ENCODE data around the gene SUSD6.
"Not testable (repeated sequence)": the region's sequence is repeated elsewhere in the genome, so short reads cannot be mapped to it uniquely, and the experiment has no call there.

The SUSD6 gene

DNA sequence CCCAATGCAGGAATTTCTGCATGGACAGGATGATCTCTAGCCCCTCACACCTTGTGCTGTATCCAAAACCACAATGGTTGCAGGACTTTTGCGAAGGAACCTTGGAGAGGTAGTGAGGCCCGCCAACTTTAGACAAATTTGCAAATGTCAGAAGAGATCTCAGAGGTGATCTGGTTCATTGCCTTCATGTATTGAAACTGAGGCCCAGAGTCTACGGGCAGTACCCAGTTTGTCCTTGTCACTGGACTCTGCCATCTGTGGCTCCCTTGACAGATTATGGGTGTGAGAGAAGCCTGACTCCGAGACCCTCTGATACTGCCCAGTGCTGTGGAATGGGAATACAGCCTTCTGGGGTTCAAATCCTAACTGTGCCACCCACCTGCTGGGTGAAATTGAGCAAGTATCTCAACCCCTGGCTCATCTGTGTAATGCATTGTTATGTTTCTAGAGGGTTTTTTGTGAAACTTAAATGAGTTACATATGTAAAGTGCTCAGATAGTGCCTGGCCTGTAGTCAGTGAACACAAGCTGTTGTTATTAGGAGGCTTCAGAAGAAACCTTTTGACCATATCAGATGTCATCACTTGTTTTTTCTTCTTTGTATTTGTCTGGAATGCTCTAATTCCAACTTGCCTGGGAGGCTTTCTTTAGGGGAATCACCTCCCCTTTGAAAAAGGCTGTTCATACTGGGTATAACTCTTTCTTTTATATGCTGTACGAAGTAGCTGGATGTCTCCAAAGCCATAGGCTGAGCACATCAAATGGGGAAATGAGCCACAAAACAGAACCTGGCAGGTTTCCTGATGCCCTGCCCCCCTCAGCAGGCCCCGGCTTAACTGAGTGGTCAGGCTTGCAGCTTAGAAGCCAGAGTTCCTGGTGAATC is 84.2 kb downstream of the SUSD6 start:
- peak; percentile 73 for DNase-seq (ENCODE audit: low read depth)

DNA sequence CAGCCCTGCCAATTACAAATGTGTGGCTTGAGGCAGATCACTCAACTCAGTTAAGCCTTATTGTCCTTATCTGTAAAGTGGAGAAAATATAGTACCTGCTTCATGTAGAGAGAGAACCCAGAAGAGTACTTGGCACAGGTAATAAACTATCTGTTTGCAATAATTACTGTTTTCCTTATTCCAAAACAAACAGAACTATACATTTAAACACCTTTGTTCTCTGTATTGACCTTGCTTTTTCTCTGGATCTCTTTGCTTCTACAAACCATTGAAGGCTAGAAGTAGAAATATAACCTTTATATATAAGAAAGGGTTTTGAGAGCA is 84.8 kb downstream of the SUSD6 start:
- DNase-seq (ENCODE audit: low read depth): no peak

DNA sequence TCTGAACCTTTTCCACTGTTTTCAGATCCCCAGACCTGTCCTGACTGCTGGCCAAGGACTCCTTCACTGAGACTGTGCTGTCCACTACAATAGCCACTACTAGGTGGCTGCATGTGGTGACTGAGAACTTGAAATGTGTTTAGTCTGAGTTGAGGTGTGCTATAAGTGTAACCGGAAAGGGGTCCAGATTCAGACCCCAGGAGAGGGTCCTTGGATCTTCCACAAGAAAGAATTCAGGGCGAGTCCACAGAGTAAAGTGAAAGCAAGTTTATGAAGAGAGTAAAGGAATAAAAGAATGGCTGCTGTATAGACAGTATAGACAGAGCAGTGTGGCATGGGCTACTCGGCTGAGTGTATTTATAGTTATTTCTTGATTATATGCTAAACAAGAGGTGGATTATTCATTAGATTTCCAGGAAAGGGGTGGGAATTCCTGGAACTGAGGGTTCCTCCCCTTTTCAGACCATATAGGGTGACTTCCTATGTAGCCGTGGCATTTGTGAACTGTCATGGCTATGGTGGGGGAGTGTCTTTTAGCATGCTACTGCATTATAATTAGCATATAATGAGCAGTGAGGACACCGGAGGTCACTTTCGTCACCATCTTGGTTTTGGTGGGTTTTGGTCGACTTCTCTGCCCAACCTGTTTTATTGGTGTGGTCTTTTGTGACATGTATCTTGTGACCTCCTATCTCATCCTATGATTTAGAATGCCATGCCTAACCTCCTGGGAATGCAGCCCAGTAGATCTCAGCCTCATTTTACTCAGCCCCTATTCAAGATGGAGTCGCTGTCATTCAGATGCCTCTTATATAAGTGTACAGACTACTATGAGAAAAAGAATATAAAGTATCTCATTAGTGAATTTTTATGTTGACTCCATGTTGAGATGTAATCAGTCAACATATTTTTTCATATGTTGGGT is 85.5 kb downstream of the SUSD6 start:
- DNase-seq (ENCODE audit: low read depth): no peak

DNA sequence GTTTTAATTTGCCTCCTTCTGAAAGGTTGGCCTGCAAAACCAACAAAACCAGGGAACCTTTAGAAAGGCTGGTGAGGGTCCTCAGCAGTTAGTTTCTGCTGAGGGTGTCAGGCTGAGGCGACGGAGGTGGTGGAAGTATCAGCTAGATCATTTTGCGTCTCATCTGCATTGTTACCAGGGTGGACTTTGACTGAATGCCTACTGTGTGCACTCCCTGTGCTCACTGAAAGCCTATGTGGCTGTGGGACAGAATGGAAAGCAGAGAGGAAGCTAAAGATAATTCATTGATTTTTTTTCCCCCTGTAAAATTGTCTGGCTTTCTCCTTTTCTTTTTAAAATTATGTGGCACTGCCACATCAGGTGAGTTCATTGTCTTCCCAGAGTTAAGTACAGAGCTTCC is 87.2 kb downstream of the SUSD6 start:
- DNase-seq (ENCODE audit: low read depth): no peak

DNA sequence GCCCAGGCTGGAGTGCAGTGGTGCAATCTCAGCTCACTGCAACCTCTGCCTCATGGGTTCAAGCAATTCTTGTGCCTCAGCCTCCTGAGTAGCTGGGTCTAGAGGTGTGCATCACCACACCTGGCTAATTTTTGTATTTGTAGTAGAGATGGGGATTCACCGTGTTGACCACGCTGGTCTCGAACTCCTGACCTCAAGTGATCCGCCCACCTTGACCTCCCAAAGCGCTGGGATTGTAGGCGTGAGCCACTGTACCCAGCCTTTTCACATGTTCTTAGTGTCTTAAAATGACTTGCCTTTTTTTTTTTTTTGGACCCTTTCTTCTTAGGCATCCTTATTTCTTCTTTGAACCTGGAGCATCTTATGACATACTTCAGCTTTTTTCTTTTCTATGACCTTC is 87.8 kb downstream of the SUSD6 start:
- not testable (repeated sequence) for DNase-seq (ENCODE audit: low read depth)

DNA sequence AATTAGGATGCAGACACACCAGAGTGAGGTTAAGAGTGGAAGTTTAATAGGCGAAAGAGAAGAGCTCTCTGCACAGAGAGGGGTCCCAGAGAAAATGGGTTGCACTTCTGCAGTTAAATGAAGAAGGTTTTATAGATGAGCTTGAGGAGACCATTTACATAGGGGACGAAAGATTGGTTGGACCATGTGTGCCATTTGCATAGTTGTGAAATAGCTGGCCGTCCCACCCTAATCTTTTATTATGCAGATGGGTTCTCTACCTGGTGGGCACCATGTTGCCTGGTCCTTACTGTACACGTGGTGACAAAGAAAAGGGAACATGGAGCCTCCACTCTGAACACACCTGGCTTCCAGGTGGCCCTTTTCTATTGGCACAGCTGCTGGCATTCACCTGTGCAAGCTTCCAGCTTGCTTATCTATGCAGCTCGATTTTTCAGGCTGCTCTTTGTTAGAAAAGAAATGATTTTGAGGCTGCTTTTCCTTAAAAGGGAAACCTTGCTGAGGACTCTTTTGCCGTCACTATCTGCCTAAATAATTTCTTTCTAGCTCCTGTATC is 88.4 kb downstream of the SUSD6 start:
- DNase-seq (ENCODE audit: low read depth): no peak

DNA sequence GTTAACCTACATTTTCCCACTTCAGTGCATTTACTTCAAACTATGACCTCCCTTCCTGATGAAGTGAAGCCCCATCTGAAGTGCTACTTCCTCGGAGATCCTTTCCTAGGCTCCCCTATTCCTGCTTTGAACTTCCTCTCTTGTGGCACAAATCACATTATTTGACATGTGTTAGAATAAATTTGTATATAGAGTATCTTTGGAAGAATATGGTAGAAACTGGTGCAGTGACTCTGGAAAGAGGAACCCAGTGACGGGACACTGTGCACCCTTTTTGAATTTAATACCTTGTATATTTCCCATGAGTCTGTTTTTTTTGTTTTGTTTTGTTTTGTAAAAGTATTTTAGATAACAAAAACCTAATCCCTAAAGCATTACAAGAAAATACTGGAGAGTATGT is 89.2 kb downstream of the SUSD6 start:
- no peak for DNase-seq (ENCODE audit: low read depth)

DNA sequence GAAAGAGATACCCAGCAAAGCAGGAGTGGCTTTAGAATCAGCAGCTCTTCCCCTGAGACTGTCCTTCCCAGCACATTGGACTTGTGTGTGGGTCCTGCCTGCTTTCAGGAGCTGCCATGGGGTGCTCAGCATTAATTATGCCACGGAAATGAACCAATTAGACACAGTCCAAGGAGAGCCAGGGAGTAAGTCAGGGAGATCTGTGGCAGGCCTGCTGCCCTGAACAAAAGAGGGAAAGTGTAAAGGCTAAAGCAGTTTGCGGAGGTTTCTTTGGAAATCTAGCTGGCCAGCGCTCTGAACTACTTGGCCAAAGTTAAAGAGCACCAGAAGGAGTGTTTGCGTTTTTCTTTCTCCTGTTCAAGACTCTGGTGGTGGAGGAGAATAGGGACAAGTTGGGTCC is 89.9 kb downstream of the SUSD6 start:
- DNase-seq (ENCODE audit: low read depth): no peak

DNA sequence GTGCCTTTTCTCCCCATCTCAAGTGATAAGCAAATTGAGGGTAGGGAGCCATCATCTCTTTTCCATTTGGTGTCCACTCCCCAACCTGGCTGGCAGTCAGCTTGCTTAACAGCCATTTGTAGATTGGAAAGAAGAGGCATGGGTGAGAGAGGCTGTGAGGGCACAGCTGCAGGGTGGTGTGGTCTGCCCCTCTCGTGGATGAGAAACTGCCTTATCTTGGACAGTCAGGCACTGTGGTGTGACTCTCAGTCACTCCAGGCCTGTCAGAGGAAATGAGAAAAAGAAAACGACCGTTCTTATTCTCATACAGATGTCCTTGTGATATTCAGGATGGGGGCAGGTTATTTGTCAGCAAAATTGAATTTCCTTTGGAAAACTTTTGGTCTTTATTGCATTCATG is 90.5 kb downstream of the SUSD6 start:
- no peak for DNase-seq (ENCODE audit: low read depth)

DNA sequence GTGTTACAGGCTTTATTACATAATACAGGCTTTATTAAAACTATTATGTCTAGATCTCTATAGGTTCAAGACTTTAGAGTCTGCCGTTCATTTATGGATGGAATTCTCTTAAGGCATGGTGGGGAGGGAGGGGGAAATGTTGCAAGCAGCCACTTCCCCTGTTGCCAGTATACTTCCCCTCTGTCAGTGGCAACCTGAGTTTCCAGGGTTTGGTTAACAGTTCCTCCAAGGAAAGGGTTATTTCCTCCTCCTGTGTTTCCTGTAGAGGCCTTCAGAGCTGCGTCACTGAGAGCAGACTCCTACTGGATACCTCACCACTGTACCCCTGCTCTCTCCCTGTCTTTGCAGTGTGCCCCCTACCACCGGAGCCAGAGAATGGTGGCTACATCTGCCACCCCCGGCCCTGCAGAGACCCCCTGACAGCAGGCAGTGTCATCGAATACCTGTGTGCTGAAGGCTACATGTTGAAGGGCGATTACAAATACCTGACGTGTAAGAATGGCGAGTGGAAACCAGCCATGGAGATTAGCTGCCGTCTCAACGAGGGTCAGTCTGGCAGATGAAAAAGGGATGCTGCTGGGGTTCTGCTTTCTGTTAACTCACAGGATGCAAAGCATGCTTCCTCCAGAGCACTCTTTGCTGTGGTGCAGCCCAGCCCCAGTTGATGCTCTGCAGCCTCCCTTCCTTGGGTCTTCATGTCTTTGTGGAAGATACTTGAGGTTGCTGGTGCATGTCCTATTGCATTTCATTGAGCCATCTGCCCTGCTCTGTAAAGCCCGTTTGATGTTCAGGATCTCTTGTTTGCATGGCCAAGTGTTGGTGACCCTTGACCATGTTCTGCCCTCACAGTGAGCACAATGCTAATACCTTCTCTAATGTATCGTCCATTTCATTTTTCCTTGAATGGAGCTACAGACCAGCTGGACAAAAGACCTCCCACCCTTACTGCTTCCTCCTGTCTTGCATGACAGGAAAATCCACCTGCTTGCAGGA is 91.9 kb downstream of the SUSD6 start:
- no peak for DNase-seq (ENCODE audit: low read depth)

DNA sequence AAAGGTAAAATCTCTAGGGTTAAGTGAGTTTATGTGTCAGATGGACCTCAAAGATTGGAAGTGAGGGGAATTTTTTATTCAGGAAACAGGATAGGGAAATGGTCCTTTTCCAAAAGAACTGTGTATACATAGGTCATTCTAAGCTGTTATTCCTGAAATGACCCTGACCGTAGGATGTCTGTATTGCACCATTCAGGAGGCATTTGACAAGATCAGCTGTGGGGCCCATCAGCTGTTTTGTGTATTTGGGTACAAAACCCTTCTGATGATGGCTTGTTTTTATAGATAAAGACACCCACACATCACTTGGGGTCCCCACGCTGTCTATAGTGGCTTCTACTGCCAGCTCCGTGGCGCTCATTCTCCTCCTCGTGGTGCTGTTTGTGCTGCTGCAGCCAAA is 92.9 kb downstream of the SUSD6 start:
- DNase-seq (ENCODE audit: low read depth): no peak

DNA sequence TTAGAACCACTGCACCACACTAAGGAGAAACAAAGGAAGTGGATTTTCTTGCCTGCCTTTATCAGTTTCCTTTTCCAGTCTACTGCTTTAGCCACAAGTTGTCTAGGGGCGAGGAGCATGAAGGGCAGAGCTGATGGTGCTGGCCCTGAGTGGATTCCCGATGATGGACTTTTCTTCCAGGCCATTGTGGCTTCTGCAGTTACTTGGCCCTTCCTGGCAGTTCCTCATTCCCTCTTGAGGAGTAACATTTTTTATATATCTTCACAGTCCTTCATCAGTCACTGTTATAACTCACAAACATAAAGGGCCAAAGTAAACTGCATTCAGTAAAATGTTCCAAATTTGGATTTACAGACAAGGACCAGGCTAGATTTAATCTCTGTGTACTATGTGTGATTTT is 94.3 kb downstream of the SUSD6 start:
- no peak for DNase-seq (ENCODE audit: low read depth)

DNA sequence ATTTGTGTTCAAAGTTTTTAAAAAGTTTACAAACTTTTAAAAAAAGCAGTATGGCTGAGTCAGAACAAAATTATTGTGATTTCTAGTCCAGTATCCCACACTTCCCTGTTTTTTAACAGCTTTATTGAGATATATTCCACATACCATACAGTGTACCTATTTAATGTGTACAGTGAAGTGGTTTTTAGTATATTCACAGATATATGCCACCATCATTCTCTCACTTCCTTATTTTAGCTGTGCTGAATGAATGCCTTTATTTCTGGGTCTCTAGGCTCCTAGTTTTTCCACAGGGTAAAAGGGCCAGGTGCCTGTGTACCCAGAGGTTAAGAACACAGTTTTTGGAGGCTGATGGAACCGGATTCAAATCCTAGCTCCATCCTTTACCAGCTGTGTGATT is 96.7 kb downstream of the SUSD6 start:
- DNase-seq (ENCODE audit: low read depth): no peak

DNA sequence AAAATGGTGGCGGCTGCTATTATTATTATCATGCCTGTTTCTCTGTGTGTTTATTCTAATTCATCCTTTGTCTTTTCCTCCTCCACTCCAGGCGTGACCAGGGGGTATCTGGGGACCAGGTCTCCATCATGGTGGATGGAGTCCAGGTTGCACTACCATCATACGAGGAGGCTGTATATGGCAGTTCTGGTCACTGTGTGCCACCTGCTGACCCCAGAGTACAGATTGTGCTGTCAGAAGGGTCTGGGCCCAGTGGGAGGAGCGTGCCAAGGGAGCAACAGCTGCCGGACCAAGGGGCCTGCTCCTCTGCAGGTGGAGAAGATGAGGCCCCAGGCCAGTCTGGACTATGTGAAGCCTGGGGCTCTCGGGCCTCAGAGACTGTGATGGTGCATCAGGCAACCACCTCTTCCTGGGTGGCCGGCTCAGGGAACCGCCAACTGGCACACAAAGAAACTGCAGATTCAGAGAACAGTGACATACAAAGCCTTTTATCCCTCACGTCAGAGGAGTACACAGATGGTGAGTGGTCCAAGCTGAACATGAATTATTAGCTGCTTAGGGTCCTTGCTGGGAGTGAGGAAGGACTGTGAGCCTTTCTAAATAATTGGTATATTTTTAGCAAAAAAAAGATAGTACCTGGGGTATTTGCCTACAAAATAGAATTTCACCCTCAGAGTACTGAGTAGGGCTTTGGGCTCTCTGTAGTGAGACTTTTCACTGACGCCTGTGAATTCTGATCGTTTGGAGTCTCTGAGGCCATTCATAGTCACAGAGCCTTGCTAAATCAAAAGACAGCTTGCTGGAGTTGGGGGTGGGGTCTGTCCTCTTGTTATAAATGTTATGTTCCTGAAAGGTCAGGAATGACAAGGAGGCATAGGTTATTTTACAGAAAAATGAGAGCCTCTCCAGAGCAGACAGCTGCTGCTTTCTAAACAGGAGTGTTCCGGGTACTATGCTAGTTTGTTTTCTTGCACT is 97.5 kb downstream of the SUSD6 start:
- DNase-seq (ENCODE audit: low read depth): peak; percentile 31

DNA sequence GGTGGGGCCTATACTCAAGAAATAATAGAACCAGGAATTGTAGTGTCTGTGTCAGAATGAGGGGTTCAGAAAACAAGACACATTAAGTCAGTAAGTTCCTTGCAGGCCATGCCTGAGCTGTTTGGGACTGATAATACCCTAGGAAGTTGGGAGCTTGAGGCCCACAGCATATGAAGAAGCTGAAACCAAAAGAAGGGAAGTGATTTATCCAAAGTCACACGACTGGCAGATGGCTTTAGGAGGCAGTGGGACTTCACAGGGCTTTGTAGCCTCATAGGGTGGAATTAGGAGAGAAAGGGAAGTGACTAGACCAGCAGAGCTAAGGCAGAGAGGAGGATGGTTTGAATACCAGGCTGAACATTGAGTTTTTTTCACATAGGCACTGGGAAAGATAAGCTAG is 99.0 kb downstream of the SUSD6 start:
- DNase-seq (ENCODE audit: low read depth): no peak

DNA sequence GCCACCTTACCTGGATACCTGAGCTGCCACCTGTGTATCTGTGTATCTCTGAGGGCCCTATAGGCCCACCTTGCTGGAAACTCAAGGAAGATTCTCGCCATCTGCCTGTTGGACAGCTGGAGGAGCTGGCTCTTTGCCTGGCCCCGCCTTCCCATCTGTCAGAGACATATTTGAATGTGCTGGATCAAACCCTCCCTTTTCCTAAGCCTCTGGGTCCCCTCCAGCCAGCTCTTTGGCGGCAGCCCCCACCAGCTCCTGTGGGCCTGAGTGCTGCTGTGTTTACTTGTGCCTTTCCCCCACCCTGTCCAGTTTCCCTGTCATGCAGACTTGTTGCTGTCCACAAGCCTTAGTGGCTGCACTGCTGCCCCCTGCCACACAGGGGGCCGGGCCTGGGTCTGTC is 99.7 kb downstream of the SUSD6 start:
- no peak for DNase-seq (ENCODE audit: low read depth)

DNA sequence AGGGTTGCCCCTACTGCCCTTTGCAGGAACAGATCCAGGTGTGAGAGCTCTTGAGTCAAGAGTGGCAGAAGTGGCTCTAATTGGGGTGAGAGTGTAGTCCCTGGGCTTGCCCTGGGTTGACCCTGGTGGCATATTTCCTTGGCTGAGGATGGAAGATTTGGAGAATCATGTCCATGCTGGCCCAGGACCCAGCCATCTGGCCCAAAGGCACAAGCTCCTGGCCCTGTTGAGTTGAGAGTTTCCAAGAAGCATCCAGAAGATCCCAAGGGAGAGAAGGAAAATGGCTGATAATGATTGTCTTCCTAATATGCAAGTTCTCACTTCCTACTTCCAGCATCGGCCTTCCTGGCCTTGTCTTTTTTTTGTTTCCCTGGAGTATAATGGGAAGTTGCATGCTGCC is 100.1 kb downstream of the SUSD6 start:
- DNase-seq (ENCODE audit: low read depth): no peak

DNA sequence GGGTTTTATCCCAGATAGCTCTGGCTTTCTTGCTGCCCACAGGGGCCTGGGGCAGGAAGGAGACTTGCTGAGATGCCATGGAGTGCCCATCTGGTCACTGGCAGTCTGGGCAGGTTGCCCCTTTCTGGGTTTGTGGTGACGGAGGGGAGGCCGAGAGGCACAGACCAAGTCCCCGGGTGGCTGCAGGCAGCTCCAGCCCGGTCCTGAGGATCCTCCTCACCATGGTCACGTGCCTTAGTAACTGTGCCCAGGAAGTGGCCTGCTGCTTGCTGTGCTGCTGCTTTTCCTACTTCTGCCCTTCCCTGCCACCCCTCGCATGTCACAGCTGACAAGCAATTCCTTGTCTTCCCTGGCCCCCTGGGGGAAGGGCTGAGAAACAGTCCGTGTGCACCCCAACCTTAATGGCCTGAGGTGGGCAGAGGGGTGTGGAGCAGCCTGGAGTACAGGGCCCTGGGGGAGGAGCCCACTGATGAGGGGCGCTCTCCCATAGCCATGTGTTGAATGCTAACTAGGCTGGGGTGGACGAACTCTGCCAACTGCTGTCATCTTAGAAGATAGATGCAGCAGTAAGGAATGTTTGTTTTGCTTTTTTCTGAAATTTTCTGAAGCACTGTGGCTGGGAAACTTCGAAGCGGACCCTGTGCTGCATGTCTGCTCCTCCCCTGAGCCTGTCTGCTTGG is 100.6 kb downstream of the SUSD6 start:
- peak; percentile 49 for DNase-seq (ENCODE audit: low read depth)

DNA sequence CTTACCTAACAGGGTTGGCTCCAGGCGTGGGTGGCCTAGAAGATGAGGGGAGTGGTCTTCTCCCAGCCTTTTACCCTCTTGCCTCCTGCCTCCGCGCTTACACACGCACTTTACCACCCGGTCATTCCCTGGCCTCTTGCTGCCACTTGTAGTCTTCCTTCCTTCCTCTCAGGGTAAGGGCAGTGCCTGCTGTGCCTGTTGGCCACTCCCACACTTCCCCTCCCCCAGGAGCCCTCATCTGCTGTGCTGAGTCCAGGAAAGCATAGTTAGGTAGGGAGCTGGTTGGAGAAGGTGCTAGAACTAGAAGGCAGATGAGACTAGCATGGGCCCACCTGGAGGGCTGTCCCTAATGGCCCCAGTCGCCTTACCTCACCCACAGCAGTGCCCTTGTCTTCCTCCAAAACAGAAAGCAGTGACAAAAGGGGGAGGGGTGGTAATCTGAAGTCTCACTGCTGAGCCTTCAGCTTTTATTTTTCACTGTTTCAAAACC is 101.2 kb downstream of the SUSD6 start:
- peak; percentile 22 for DNase-seq (ENCODE audit: low read depth)

All from amniotic epithelial cell (primary cell).